Gastroesophageal sphincter (tissue), 4 donors: ENCODE results near the gene CRYBB2. TPM values are rescaled to one million over a fixed set of nuclear protein-coding genes. Genes with fewer than 3 reads are reported as not detected.
"Not testable (repeated sequence)": the region's sequence is repeated elsewhere in the genome, so short reads cannot be mapped to it uniquely, and the experiment has no call there.

Source experiments
- ATAC-seq: fragments of 150-250 bp; one replicate; pipeline ENCODE4 v1.9.1; 2016; ENCODE audit warnings: mild to moderate bottlenecking, moderate library complexity
- H3K27ac ChIP-seq, 4 donors: fragments of 200-600 bp; sonication (generic) in 3 of 4; 1 replicate in 3 of 4; 2 replicates in 1 of 4; pipeline ENCODE4 v1.5.1; 2016 to 2019
- H3K27me3 ChIP-seq: fragments of 200-600 bp; sonication (generic); one replicate; pipeline ENCODE4 v1.5.1; 2019
- H3K36me3 ChIP-seq, 2 donors: fragments of 200-600 bp; sonication (generic); one replicate each; pipeline ENCODE4 v1.5.1; 2019; ENCODE audit warnings: control low read depth in 1 of 2
- H3K4me1 ChIP-seq, 3 donors: fragments of 200-600 bp; sonication (generic); 1 replicate in 2 of 3; 2 replicates in 1 of 3; pipeline ENCODE4 v1.5.1; 2016 to 2019; ENCODE audit warnings: control low read depth in 2 of 3
- H3K4me3 ChIP-seq, 2 donors: fragments of 200-600 bp; sonication (generic); one replicate each; pipeline ENCODE4 v1.5.1; 2019; ENCODE audit warnings: mild to moderate bottlenecking in 1 of 2, moderate library complexity in 1 of 2
- H3K9me3 ChIP-seq, 3 donors: fragments of 200-600 bp; sonication (generic); one replicate each; pipeline ENCODE4 v1.5.1; 2017 to 2019; ENCODE audit warnings: control low read depth in 2 of 3
- EP300 ChIP-seq: sonication (generic); formaldehyde crosslinking; IDR thresholded peaks from one replicate; pipeline ENCODE4 v1.6.1; 2017; ENCODE audit warnings: antibody characterized with exemption, mild to moderate bottlenecking
- POLR2A ChIP-seq, 2 donors: fragments of 450-650 bp; IDR thresholded peaks; one replicate each; pipeline ENCODE4 v1.6.1; 2017; ENCODE audit warnings: antibody characterized with exemption in 2 of 2, mild to moderate bottlenecking in 2 of 2, moderate library complexity in 1 of 2
- POLR2AphosphoS5 ChIP-seq: sonication (generic); formaldehyde crosslinking; IDR thresholded peaks from one replicate; pipeline ENCODE4 v1.6.1; 2017; ENCODE audit warnings: antibody characterized with exemption
- WGBS, 2 donors: methylation state at CpG; one replicate each; pipeline ENCODE4 v1.1.5; 2018; ENCODE audit warnings: low coverage in 1 of 2; 5-methylcytosine and 5-hydroxymethylcytosine counted together
- total RNA-seq, 4 donors: library from RNA; depleted of rRNA; stranded (reverse); fragments of >200 nt; gene quantifications; one replicate each; pipeline ENCODE4 v1.1.0, GENCODE V29; 2016
- TF ChIP-seq, protein P1 (sequence below), 4 experiments: fragments of 200-600 bp in 2 of 4; fragments of 450-650 bp in 2 of 4; sonication (generic) in 1 of 4; IDR thresholded peaks; one replicate each; pipeline ENCODE4 v1.5.1; 2017 to 2019; ENCODE audit warnings: antibody characterized with exemption in 4 of 4, mild to moderate bottlenecking in 2 of 4, moderate library complexity in 2 of 4

The CRYBB2 gene
- total RNA-seq, 4 donors from 2014 or later = not detected

DNA sequence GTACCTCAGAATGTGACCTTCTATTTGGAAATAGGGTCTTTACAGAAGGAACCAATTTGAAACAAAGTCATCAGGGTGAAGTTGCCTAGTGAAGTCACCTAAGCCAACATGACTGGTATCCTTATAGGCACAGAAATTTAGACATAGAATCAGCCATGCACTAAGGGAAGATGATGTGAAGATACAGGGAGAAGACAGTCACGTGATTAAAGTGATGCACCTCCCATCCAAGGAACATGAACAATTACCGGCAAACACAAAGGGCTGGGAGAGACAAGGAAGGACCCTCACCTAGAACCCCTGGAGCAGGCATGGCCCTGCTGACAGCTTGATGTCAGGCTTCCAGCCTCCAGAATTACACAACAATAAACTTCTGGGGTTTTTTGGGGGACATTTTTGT, 3.2 kb upstream of the CRYBB2 start:
- 61 to 80% methylated on average over 1 to 2 of the region's 2 CpGs for WGBS, 2 donors
- no peaks in the 10 kb centered on the region for H3K36me3 ChIP-seq
- TF ChIP-seq POLR2A (IDR thresholded peaks at IDR 0.05) (no peak), POLR2AphosphoS5 (no peak), EP300 (no peak)
- TF ChIP-seq, protein P1, sequence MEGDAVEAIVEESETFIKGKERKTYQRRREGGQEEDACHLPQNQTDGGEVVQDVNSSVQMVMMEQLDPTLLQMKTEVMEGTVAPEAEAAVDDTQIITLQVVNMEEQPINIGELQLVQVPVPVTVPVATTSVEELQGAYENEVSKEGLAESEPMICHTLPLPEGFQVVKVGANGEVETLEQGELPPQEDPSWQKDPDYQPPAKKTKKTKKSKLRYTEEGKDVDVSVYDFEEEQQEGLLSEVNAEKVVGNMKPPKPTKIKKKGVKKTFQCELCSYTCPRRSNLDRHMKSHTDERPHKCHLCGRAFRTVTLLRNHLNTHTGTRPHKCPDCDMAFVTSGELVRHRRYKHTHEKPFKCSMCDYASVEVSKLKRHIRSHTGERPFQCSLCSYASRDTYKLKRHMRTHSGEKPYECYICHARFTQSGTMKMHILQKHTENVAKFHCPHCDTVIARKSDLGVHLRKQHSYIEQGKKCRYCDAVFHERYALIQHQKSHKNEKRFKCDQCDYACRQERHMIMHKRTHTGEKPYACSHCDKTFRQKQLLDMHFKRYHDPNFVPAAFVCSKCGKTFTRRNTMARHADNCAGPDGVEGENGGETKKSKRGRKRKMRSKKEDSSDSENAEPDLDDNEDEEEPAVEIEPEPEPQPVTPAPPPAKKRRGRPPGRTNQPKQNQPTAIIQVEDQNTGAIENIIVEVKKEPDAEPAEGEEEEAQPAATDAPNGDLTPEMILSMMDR (IDR thresholded peaks at IDR 0.05) = no peak
- H3K4me3 ChIP-seq = no peak overlapping the region
- no peak overlapping the region for H3K27ac ChIP-seq
- peaks cover 0 to 9% (median 0%) of the 10 kb centered on the region in 3 donors for H3K9me3 ChIP-seq
- H3K27me3 ChIP-seq = peaks cover 35% of the 10 kb centered on the region
- no peaks in the 10 kb centered on the region for H3K4me1 ChIP-seq
- ATAC-seq = no peak

DNA sequence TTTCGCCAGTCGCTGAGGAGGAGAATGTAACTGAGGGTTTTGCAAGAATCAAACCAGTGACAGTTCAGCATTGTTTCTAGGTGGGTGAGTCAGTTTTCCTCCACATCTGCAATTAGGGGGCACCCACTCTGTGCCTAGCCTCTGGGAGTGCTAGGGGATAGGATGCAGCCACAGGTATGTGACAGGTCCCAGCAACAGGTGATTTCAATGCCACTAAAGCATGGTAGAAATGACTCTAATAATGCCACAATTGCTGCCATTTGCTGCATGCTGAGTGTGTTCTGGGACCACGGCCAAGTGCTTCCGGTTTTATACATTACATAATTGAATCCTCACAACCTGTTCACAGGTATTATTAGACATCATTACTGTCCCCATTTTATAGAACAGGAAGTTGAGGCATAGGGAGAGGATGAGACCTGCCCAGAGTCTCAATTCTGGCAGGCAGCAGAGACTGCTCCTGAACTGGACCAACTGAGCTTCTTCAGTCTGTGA, 556 bp downstream of the CRYBB2 start:
- H3K27me3 ChIP-seq = peaks cover 51% of the 10 kb centered on the region
- H3K4me3 ChIP-seq = no peak overlapping the region
- WGBS, 2 donors = 42 to 51% methylated on average over 2 to 4 of the region's 4 CpGs
- no peak for ATAC-seq
- no peaks in the 10 kb centered on the region for H3K36me3 ChIP-seq
- H3K4me1 ChIP-seq = no peaks in the 10 kb centered on the region
- no peaks in the 10 kb centered on the region for H3K9me3 ChIP-seq
- no peak for TF ChIP-seq POLR2A (IDR thresholded peaks at IDR 0.05)
- TF ChIP-seq EP300 = no peak
- TF ChIP-seq POLR2AphosphoS5 = no peak
- TF ChIP-seq, protein P1 (IDR thresholded peaks at IDR 0.05) = no peak
- no peak overlapping the region for H3K27ac ChIP-seq

DNA sequence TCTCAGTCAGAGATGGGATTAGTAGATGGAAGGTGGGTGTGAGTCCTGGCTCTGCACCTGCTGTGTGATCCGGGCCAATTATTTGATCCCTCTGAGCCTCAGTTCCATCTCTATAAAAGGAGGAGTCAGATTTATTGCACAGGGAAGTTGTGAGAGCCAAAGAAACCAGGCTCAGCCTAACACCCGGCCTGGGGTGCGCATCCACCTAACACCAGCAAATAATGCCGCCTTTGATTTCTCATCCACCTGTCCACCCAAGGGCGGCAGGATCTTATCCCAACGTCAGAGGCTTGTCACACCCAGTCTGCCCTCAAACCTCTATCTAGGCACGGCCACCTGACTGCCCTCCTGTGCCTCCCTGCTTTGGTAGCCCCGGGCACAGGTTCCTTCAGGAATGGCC, 2.4 kb downstream of the CRYBB2 start:
- Histone ChIP-seq H3K36me3 (no peaks in the 10 kb centered on the region), H3K9me3 (no peaks in the 10 kb centered on the region), H3K27me3 (peaks cover 53% of the 10 kb centered on the region), H3K4me3 (no peak overlapping the region), H3K27ac (no peak overlapping the region), H3K4me1 (no peaks in the 10 kb centered on the region)
- TF ChIP-seq POLR2A (IDR thresholded peaks at IDR 0.05) (no peak), EP300 (no peak), POLR2AphosphoS5 (no peak)
- TF ChIP-seq, protein P1 (IDR thresholded peaks at IDR 0.05) = no peak
- WGBS, 2 donors = 40 to 65% methylated on average over 1 to 6 of the region's 8 CpGs
- ATAC-seq = no peak

DNA sequence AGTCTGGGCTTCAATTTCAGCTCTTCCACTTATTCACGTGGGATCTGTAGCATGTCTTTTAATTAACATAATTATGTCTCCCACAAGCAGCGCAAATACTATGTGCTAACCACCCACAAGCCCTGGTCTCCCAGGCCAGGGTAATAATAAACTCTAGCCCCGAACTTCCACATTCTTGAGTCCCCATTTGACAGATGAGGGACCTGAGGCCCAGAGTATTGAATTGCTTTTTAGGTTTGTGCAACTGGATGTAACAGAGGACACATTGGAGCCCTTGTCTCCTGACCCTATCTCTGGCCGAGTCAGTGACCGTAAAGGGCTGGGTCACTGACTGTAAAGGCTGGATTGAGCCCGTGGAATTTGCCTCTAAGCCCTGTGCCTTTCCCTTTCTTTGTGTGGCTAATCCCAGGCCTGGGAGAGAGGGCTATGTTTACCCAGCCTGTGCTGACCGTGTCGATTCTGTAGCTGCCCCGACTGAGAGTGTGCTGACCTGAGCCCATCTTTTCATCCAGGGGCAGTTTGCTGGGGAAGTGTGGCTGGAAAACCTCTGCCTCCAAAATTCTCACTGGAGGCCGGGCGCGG, 3.9 kb downstream of the CRYBB2 start:
- Histone ChIP-seq H3K9me3 (no peaks in the 10 kb centered on the region), H3K4me1 (no peaks in the 10 kb centered on the region), H3K27me3 (peaks cover 43% of the 10 kb centered on the region), H3K4me3 (no peak overlapping the region), H3K27ac (no peak overlapping the region), H3K36me3 (no peaks in the 10 kb centered on the region)
- ATAC-seq = no peak
- WGBS, 2 donors = 63% methylated on average over 3 of the region's 12 CpGs; no CpG with 5 or more reads in 1 of the 2 donors
- TF ChIP-seq POLR2A (IDR thresholded peaks at IDR 0.05) (no peak), POLR2AphosphoS5 (no peak)

DNA sequence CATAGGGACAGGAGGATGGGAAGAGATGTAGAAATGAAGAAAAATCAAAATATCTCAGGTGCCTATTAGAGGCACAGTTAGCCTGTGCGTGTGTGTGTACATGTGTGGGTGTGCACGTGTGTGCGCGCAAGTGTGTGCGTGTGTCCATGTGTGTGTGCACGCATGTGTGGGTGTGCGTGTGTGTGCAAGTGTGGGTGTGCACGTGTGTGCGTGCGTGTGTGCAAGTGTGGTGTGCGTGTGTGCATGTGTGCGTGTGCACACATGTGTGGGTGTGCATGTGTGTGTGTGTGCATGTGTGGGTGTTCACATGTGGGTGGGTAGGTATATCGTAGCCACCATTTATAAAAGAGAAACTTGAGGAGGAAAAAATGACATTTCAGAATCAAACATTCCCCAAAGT, 9.4 kb downstream of the CRYBB2 start:
- no peak for ATAC-seq
- no peaks in the 10 kb centered on the region for H3K36me3 ChIP-seq
- H3K27ac ChIP-seq = no peak overlapping the region
- no peak for TF ChIP-seq POLR2AphosphoS5
- TF ChIP-seq, protein P1 (IDR thresholded peaks at IDR 0.05) = no peak
- no peak for TF ChIP-seq POLR2A (IDR thresholded peaks at IDR 0.05)
- no peak for TF ChIP-seq EP300
- H3K4me1 ChIP-seq = no peaks in the 10 kb centered on the region
- no peak overlapping the region for H3K4me3 ChIP-seq
- H3K9me3 ChIP-seq = no peaks in the 10 kb centered on the region
- H3K27me3 ChIP-seq = peaks cover 44% of the 10 kb centered on the region
- 83 to 88% methylated on average over 9 to 13 of the region's 13 CpGs for WGBS, 2 donors

DNA sequence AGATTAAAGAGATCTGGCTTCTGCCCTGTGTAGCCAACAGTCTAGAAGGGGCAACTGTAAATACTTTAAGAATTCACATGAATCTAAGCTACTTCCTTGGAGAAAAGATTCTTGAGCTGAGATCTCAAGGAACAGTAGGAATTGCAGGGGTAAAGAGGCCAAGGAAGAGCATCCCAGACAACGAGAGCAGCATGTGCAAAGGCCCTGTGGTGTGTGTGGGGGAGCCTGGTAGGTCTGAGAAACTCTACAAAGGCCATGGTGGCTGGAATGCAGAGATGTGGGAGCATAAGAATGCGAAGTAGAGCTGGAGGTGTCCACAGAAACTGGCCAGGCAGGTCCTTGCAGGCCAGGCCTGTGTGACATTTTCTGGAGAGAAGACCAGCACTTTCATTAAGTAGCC, 11.3 kb downstream of the CRYBB2 start:
- not testable (repeated sequence) for H3K4me3 ChIP-seq, H3K9me3 ChIP-seq, ATAC-seq, H3K4me1 ChIP-seq, H3K27ac ChIP-seq, H3K36me3 ChIP-seq
- WGBS, 2 donors = 68 to 75% methylated on average over 1 to 2 of the region's 2 CpGs
- peaks cover 50% of the 10 kb centered on the region for H3K27me3 ChIP-seq
